Hippocampal formation (tissue), 2 donors: Measurements from ENCODE around the gene RAB9A.

Experiments used
- DNase-seq, 2 donors: peaks; one replicate each; lab custom pipeline; 2025; lab: John Stamatoyannopoulos, UW

The RAB9A gene

DNA sequence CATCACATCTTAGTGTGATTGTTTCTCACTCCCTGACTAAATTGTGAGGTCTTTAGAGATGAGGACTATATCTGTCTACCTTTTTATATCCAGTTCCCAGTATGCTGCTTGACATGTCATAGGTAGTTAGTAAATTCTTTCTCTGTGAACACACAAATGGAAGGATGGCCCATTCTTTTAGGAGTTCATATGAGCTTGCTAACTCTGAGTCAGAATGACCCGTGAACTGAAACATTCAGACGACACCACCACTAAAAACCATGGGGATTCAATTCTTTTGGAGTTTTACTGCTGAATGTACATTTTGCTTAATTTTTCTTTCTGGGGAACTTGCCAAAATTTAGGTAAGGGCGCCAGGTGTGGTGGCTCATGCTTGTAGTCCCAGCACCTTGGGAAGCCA is 59.6 kb downstream of the RAB9A start:
- no peak for DNase-seq

GRCh38 chrX:13750204-13750603 is 61.3 kb downstream of the RAB9A start:
- DNase-seq: peak in 1 of 2 donors; percentile 35

GRCh38 chrX:13750812-13751211 is 61.9 kb downstream of the RAB9A start:
- DNase-seq: no peak

DNA sequence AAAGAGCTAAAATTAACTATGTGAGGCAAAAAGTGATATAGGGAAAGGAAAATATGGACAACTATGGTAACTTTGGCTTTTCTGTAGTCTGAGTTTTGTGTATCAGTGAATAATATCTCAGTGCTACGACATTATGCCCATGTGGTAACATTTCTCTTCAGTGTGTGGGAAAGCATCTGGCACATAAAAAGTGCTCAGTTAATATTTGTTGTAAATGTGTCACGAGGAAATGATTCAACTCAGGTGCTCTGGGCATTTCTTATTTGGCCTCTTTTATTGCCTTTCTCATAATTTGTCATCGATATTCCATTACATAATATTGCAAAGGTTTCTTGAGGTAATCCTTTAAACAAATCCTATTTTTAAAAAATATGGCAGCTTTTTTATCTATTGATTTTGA is 63.2 kb downstream of the RAB9A start:
- DNase-seq: no peak

DNA sequence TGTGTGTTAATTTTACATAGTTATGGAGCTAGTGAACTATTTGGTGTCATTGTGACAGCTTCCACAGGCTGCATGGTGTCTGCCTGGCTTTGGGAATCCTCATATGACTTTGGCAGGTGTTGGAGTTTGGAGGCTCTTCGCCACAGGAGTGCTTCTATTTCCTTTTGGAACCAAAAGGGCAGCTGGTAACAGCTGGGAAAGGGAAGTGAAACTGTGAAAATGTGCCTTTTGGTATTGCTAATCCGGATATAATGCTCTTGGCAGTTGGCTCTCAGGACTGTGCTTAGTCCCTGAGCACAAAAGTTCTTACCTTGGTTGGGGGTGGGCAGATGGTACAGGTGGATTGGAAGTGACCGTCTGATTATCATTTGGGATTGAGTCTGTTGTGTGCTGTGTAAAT is 63.7 kb downstream of the RAB9A start:
- DNase-seq: no peak

DNA sequence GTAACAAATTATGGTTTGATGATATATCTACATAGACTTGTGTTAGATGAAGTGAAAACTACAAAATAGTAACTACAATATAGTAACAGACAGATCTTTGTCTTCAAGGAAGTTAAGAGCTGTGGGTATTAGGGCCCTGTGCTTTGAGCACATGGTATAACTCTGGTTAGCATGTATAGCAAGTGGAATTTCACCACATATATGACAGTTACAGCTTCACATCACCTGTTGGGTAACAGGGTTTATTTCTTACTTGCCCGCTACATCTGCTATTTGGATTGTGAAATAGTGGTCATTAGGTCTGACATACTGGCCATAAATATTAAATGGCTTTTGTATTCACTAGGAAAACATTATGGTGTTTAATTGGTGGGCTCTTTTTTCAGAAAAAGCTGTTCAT is 65.8 kb downstream of the RAB9A start:
- no peak for DNase-seq

DNA sequence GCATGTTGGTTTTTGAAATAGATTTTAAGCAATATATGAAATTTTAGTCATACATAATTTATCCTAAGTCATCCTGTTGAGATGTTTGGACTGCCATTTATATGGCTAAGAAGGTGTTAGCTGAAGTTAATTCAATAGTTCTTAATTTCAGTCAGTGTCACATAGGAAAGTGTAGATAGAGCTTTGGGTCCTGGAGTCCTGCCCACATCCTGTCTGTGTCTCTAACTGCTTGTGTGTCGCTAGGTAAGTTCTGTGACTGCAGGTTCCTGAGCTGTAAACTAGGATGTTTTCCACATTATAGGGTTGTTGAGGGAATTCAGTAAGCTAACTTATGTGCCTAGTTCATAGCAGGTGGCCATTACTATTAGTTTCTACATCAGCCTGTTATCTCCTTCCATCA is 66.3 kb downstream of the RAB9A start:
- no peak for DNase-seq

- DNase-seq: no peak
Measured at GRCh38 chrX:13756381-13756780, 67.5 kb downstream of the RAB9A start.

GRCh38 chrX:13759152-13759718 is 70.3 kb downstream of the RAB9A start:
- DNase-seq: no peak
